ENCODE data around the gene MYO1H.

- TF ChIP-seq, protein P1, sequence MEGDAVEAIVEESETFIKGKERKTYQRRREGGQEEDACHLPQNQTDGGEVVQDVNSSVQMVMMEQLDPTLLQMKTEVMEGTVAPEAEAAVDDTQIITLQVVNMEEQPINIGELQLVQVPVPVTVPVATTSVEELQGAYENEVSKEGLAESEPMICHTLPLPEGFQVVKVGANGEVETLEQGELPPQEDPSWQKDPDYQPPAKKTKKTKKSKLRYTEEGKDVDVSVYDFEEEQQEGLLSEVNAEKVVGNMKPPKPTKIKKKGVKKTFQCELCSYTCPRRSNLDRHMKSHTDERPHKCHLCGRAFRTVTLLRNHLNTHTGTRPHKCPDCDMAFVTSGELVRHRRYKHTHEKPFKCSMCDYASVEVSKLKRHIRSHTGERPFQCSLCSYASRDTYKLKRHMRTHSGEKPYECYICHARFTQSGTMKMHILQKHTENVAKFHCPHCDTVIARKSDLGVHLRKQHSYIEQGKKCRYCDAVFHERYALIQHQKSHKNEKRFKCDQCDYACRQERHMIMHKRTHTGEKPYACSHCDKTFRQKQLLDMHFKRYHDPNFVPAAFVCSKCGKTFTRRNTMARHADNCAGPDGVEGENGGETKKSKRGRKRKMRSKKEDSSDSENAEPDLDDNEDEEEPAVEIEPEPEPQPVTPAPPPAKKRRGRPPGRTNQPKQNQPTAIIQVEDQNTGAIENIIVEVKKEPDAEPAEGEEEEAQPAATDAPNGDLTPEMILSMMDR (IDR thresholded peaks at IDR 0.05 in 2 of 3, conservative IDR thresholded peaks at IDR 0.05 in 1 of 3; ENCODE audit: borderline replicate concordance in 1 of 3, insufficient read depth in 1 of 3, low read depth in 2 of 3, low read length in 2 of 3), result no peak
- TF ChIP-seq, protein P2, sequence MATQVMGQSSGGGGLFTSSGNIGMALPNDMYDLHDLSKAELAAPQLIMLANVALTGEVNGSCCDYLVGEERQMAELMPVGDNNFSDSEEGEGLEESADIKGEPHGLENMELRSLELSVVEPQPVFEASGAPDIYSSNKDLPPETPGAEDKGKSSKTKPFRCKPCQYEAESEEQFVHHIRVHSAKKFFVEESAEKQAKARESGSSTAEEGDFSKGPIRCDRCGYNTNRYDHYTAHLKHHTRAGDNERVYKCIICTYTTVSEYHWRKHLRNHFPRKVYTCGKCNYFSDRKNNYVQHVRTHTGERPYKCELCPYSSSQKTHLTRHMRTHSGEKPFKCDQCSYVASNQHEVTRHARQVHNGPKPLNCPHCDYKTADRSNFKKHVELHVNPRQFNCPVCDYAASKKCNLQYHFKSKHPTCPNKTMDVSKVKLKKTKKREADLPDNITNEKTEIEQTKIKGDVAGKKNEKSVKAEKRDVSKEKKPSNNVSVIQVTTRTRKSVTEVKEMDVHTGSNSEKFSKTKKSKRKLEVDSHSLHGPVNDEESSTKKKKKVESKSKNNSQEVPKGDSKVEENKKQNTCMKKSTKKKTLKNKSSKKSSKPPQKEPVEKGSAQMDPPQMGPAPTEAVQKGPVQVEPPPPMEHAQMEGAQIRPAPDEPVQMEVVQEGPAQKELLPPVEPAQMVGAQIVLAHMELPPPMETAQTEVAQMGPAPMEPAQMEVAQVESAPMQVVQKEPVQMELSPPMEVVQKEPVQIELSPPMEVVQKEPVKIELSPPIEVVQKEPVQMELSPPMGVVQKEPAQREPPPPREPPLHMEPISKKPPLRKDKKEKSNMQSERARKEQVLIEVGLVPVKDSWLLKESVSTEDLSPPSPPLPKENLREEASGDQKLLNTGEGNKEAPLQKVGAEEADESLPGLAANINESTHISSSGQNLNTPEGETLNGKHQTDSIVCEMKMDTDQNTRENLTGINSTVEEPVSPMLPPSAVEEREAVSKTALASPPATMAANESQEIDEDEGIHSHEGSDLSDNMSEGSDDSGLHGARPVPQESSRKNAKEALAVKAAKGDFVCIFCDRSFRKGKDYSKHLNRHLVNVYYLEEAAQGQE (IDR thresholded peaks at IDR 0.05; ENCODE audit: low read depth), result no peak
- TF ChIP-seq POLR2A (IDR thresholded peaks at IDR 0.05; ENCODE audit: borderline replicate concordance, extremely low read depth, insufficient read depth, insufficient read length) (no peak), ZNF274 (IDR thresholded peaks at IDR 0.05; ENCODE audit: low read depth, low read length) (no peak), RAD21 (IDR thresholded peaks at IDR 0.05; ENCODE audit: low read depth) (no peak)
Measured at GRCh38 chr12:109358154-109358869, 10.6 kb downstream of the MYO1H start.

Measured in HCT116 (cell line).